GM18951 (cell line): Measurements from ENCODE around the gene FGF18.

ENCODE experiments used
- POLR2A ChIP-seq: IDR thresholded peaks from 4 replicates; pipeline ENCODE4 v1.6.1; 2011; ENCODE audit warnings: mild to moderate bottlenecking; ENCODE audit not compliant: insufficient read length, insufficient read depth; ENCODE audit errors: extremely low read depth
- in situ Hi-C: fragments of 300-500 bp; cut with MboI; formaldehyde crosslinking; loops from one replicate; pipeline ENCODE4 v1.12.0; 2022; ENCODE audit warnings: low sequenced_read_pairs, mixed read lengths, inconsistent platforms; ENCODE audit not compliant: unreplicated experiment

Gene FGF18

GRCh38 chr5:171422495-171422894 is 3.0 kb downstream of the FGF18 start:
- in situ Hi-C loops: loop anchor here (10.0 to 25.0 kb wide), 2 partner anchors 482 to 615 kb away; no protein-coding TSS in a partner anchor
- no peak for TF ChIP-seq POLR2A

- in situ Hi-C loops: loop anchor here (10.0 to 25.0 kb wide), 2 partner anchors 482 to 614 kb away; no protein-coding TSS in a partner anchor
- TF ChIP-seq POLR2A: no peak
Measured at GRCh38 chr5:171422902-171423663, 3.6 kb downstream of the FGF18 start.

GRCh38 chr5:171424726-171425125 is 5.3 kb downstream of the FGF18 start:
- TF ChIP-seq POLR2A: no peak
- in situ Hi-C loops: loop anchor here (10.0 to 25.0 kb wide), 2 partner anchors 480 to 613 kb away; no protein-coding TSS in a partner anchor

- TF ChIP-seq POLR2A: no peak
- in situ Hi-C loops: loop anchor here (10.0 kb wide), 1 partner anchor 479 kb away; no protein-coding TSS in a partner anchor
Measured at GRCh38 chr5:171425596-171426244, 6.3 kb downstream of the FGF18 start.

- in situ Hi-C loops: loop anchor here (10.0 kb wide), 1 partner anchor 479 kb away; no protein-coding TSS in a partner anchor
- no peak for TF ChIP-seq POLR2A
Measured at GRCh38 chr5:171426266-171426665, 6.8 kb downstream of the FGF18 start.

GRCh38 chr5:171426680-171427079 is 7.2 kb downstream of the FGF18 start:
- no peak for TF ChIP-seq POLR2A
- in situ Hi-C loops: loop anchor here (10.0 kb wide), 1 partner anchor 478 kb away; no protein-coding TSS in a partner anchor

GRCh38 chr5:171427318-171428167 is 8.1 kb downstream of the FGF18 start:
- in situ Hi-C loops: loop anchor here (10.0 kb wide), 1 partner anchor 477 kb away; no protein-coding TSS in a partner anchor
- no peak for TF ChIP-seq POLR2A

GRCh38 chr5:171428168-171428696 is 8.8 kb downstream of the FGF18 start:
- in situ Hi-C loops: loop anchor here (10.0 kb wide), 1 partner anchor 477 kb away; no protein-coding TSS in a partner anchor

GRCh38 chr5:171428809-171429542 is 9.5 kb downstream of the FGF18 start:
- no peak for TF ChIP-seq POLR2A
- in situ Hi-C loops: loop anchor here (10.0 kb wide), 1 partner anchor 476 kb away; no protein-coding TSS in a partner anchor

More at GRCh38 chr5:171428168-171428696, 8.8 kb downstream of the FGF18 start:
- TF ChIP-seq POLR2A: no peak

GRCh38 chr5:171429543-171429910 is 10.1 kb downstream of the FGF18 start:
- TF ChIP-seq POLR2A: no peak
- in situ Hi-C loops: loop anchor here (10.0 kb wide), 1 partner anchor 475 kb away; no protein-coding TSS in a partner anchor

GRCh38 chr5:171431251-171431777 is 11.9 kb downstream of the FGF18 start:
- in situ Hi-C loops: no loop called here
- no peak for TF ChIP-seq POLR2A
